WTC11 (cell line): ENCODE results near the gene MAD2L1. TPM values are rescaled to one million over a fixed set of nuclear protein-coding genes. Genes with fewer than 3 reads are reported as not detected.

Experiments used
- ATAC-seq: fragments of 200-7000 bp; cut with Tn5 transposase; 2 replicates; pipeline ENCODE4 v1.10.0; 2021; ENCODE audit warnings: mild to moderate bottlenecking, moderate library complexity
- CTCF ChIA-PET: fragments of 300-600 bp; sonication (Branson Sonifier 250); formaldehyde crosslinking; loops from one replicate; lab custom pipeline; 2021; ENCODE audit warnings: antibody characterized with exemption; lab: Charles Lee
- POLR2A ChIA-PET: fragments of 350-600 bp; sonication (Branson Sonifier 250); formaldehyde crosslinking; loops from one replicate; lab custom pipeline; 2021; ENCODE audit warnings: antibody characterized with exemption; lab: Charles Lee
- DNase-seq: peaks from one replicate; pipeline ENCODE4 v3.0.0; 2021; ENCODE audit warnings: low spot score
- H3K27ac Mint-ChIP-seq: 2 replicates; pipeline ENCODE4 v1.8.0; 2021; ENCODE audit warnings: mixed read lengths
- H3K27me3 Mint-ChIP-seq: 2 replicates; pipeline ENCODE4 v1.8.0; 2021; ENCODE audit warnings: low read depth, mild to moderate bottlenecking, moderate library complexity, mixed read lengths
- H3K36me3 Mint-ChIP-seq: 2 replicates; pipeline ENCODE4 v1.8.0; 2021; ENCODE audit warnings: mixed read lengths
- H3K4me1 Mint-ChIP-seq: 2 replicates; pipeline ENCODE4 v1.8.0; 2022; ENCODE audit warnings: mixed read lengths
- H3K4me3 Mint-ChIP-seq: 2 replicates; pipeline ENCODE4 v1.8.0; 2021; ENCODE audit warnings: mild to moderate bottlenecking, moderate library complexity, mixed read lengths
- H3K9me3 Mint-ChIP-seq: 2 replicates; pipeline ENCODE4 v1.8.0; 2021; ENCODE audit warnings: mixed read lengths
- ATF1 ChIP-seq: sonication (generic); formaldehyde crosslinking; IDR thresholded peaks from 2 replicates; pipeline ENCODE4 v1.8.1; 2023; ENCODE audit warnings: mild to moderate bottlenecking, moderate library complexity, missing genetic modification reagents
- GRHL2 ChIP-seq: fragments of 250-450 bp; sonication (Bioruptor Pico); IDR thresholded peaks from 2 replicates; pipeline ENCODE4 v1.8.0; 2022; ENCODE audit warnings: mild to moderate bottlenecking, moderate library complexity; ENCODE audit not compliant: insufficient replicate concordance, severe bottlenecking
- KAT7 ChIP-seq: sonication (generic); formaldehyde crosslinking; IDR thresholded peaks from 2 replicates; pipeline ENCODE4 v1.8.1; 2023; ENCODE audit warnings: missing genetic modification reagents, mild to moderate bottlenecking, borderline replicate concordance
- NFYB ChIP-seq: sonication (generic); formaldehyde crosslinking; conservative IDR thresholded peaks from 2 replicates; pipeline ENCODE4 v1.8.0; 2022; ENCODE audit warnings: low read depth, missing genetic modification reagents
- NR1H2 ChIP-seq: sonication (generic); formaldehyde crosslinking; IDR thresholded peaks from 2 replicates; pipeline ENCODE4 v1.9.0; 2021; ENCODE audit warnings: mild to moderate bottlenecking, moderate library complexity, missing genetic modification reagents
- NR2C2 ChIP-seq: sonication (generic); formaldehyde crosslinking; IDR thresholded peaks from 2 replicates; pipeline ENCODE4 v1.8.0; 2022; ENCODE audit warnings: mild to moderate bottlenecking, missing genetic modification reagents
- PRRX2 ChIP-seq: fragments of 250-450 bp; sonication (Bioruptor Pico); IDR thresholded peaks from 2 replicates; pipeline ENCODE4 v1.8.0; 2021; ENCODE audit warnings: mild to moderate bottlenecking
- RELA ChIP-seq: sonication (generic); formaldehyde crosslinking; IDR thresholded peaks from 2 replicates; pipeline ENCODE4 v1.8.1; 2022; ENCODE audit warnings: missing genetic modification reagents, mild to moderate bottlenecking, borderline replicate concordance
- TEAD1 ChIP-seq: sonication (generic); formaldehyde crosslinking; IDR thresholded peaks from 2 replicates; pipeline ENCODE4 v1.8.0; 2022; ENCODE audit warnings: mild to moderate bottlenecking, missing genetic modification reagents
- ZNF671 ChIP-seq: fragments of 250-450 bp; sonication (Bioruptor Pico); IDR thresholded peaks from 2 replicates; pipeline ENCODE4 v1.8.0; 2021; ENCODE audit warnings: mild to moderate bottlenecking
- total RNA-seq: library from RNA; stranded (reverse); gene quantifications from 3 replicates; pipeline ENCODE4 v1.2.3, GENCODE V29; 2021
- TF ChIP-seq, protein P1 (sequence below): sonication (generic); formaldehyde crosslinking; IDR thresholded peaks from 2 replicates; pipeline ENCODE4 v1.8.0; 2022; ENCODE audit warnings: mild to moderate bottlenecking, missing genetic modification reagents
- TF ChIP-seq, protein P2 (sequence below): sonication (generic); formaldehyde crosslinking; IDR thresholded peaks from 2 replicates; pipeline ENCODE4 v1.8.1; 2022; ENCODE audit warnings: missing genetic modification reagents, borderline replicate concordance
- TF ChIP-seq, protein P3 (sequence below): sonication (generic); formaldehyde crosslinking; IDR thresholded peaks from 2 replicates; pipeline ENCODE4 v1.8.1; 2023; ENCODE audit warnings: mild to moderate bottlenecking, missing genetic modification reagents, moderate library complexity
- TF ChIP-seq, protein P4 (sequence below): sonication (generic); formaldehyde crosslinking; conservative IDR thresholded peaks from 2 replicates; pipeline ENCODE4 v1.8.1; 2023; ENCODE audit warnings: mild to moderate bottlenecking, low read depth, missing genetic modification reagents, moderate library complexity
- TF ChIP-seq, protein P5 (sequence below): sonication (generic); formaldehyde crosslinking; IDR thresholded peaks from 2 replicates; pipeline ENCODE4 v1.8.0; 2023; ENCODE audit warnings: missing genetic modification reagents, mild to moderate bottlenecking, borderline replicate concordance
- TF ChIP-seq, protein P6 (sequence below): fragments of 200-600 bp; IDR thresholded peaks from 2 replicates; pipeline ENCODE4 v1.8.0; 2022; ENCODE audit warnings: antibody characterized with exemption

MAD2L1 gene
- total RNA-seq, 1 experiment from 2014 or later, result 81.2 TPM

DNA sequence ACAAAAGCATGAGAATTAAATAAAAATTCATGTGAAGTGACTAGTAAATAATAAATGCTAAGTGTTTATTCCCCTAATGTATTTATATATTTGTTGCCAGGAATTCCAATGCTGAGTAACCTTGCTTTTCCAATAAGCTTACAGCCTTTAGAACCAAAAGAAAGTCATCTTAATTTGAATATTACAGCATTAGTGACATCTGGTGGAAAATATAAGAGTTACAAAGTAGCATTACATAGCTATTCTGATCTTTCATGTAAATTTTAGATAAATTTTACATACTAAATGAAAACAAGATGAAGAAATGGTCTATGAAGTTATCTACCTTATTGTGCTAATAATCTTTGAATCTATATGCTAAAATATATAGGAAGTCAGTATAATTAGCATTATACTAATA, 10.4 kb downstream of the MAD2L1 start:
- ChIA-PET POLR2A (no interaction called here), CTCF (interaction anchor here (0.7 to 2.5 kb wide), 4 partner anchors 53 to 497 kb away, joined by 3 to 16 read pairs (median 4); partner anchors contain the start of gene PDE5A)
- ATAC-seq, result no peak
- Mint-ChIP-seq H3K4me3 (no peak overlapping the region), H3K27me3 (no peaks in the 10 kb centered on the region), H3K36me3 (peaks cover 34% of the 10 kb centered on the region), H3K9me3 (no peaks in the 10 kb centered on the region), H3K4me1 (peaks cover 6% of the 10 kb centered on the region), H3K27ac (no peak overlapping the region)
- no peak for DNase-seq
- TF ChIP-seq ATF1 (CRISPR knock-in tag) (no peak), RELA (no peak), PRRX2 (CRISPR knock-in tag) (no peak), ZNF671 (CRISPR knock-in tag) (no peak), TEAD1 (no peak), GRHL2 (no peak), NR2C2 (CRISPR knock-in tag) (no peak), NR1H2 (CRISPR knock-in tag) (no peak), NFYB (CRISPR knock-in tag) (no peak), KAT7 (CRISPR knock-in tag) (no peak)
- TF ChIP-seq, protein P1, sequence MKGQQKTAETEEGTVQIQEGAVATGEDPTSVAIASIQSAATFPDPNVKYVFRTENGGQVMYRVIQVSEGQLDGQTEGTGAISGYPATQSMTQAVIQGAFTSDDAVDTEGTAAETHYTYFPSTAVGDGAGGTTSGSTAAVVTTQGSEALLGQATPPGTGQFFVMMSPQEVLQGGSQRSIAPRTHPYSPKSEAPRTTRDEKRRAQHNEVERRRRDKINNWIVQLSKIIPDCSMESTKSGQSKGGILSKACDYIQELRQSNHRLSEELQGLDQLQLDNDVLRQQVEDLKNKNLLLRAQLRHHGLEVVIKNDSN (CRISPR knock-in tag), result no peak
- TF ChIP-seq, protein P2, sequence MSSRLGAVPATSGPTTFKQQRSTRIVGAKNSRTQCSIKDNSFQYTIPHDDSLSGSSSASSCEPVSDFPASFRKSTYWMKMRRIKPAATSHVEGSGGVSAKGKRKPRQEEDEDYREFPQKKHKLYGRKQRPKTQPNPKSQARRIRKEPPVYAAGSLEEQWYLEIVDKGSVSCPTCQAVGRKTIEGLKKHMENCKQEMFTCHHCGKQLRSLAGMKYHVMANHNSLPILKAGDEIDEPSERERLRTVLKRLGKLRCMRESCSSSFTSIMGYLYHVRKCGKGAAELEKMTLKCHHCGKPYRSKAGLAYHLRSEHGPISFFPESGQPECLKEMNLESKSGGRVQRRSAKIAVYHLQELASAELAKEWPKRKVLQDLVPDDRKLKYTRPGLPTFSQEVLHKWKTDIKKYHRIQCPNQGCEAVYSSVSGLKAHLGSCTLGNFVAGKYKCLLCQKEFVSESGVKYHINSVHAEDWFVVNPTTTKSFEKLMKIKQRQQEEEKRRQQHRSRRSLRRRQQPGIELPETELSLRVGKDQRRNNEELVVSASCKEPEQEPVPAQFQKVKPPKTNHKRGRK (CRISPR knock-in tag), result no peak
- TF ChIP-seq, protein P3, sequence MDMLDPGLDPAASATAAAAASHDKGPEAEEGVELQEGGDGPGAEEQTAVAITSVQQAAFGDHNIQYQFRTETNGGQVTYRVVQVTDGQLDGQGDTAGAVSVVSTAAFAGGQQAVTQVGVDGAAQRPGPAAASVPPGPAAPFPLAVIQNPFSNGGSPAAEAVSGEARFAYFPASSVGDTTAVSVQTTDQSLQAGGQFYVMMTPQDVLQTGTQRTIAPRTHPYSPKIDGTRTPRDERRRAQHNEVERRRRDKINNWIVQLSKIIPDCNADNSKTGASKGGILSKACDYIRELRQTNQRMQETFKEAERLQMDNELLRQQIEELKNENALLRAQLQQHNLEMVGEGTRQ (CRISPR knock-in tag), result no peak
- TF ChIP-seq, protein P4, sequence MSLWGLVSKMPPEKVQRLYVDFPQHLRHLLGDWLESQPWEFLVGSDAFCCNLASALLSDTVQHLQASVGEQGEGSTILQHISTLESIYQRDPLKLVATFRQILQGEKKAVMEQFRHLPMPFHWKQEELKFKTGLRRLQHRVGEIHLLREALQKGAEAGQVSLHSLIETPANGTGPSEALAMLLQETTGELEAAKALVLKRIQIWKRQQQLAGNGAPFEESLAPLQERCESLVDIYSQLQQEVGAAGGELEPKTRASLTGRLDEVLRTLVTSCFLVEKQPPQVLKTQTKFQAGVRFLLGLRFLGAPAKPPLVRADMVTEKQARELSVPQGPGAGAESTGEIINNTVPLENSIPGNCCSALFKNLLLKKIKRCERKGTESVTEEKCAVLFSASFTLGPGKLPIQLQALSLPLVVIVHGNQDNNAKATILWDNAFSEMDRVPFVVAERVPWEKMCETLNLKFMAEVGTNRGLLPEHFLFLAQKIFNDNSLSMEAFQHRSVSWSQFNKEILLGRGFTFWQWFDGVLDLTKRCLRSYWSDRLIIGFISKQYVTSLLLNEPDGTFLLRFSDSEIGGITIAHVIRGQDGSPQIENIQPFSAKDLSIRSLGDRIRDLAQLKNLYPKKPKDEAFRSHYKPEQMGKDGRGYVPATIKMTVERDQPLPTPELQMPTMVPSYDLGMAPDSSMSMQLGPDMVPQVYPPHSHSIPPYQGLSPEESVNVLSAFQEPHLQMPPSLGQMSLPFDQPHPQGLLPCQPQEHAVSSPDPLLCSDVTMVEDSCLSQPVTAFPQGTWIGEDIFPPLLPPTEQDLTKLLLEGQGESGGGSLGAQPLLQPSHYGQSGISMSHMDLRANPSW (CRISPR knock-in tag), result no peak
- TF ChIP-seq, protein P5, sequence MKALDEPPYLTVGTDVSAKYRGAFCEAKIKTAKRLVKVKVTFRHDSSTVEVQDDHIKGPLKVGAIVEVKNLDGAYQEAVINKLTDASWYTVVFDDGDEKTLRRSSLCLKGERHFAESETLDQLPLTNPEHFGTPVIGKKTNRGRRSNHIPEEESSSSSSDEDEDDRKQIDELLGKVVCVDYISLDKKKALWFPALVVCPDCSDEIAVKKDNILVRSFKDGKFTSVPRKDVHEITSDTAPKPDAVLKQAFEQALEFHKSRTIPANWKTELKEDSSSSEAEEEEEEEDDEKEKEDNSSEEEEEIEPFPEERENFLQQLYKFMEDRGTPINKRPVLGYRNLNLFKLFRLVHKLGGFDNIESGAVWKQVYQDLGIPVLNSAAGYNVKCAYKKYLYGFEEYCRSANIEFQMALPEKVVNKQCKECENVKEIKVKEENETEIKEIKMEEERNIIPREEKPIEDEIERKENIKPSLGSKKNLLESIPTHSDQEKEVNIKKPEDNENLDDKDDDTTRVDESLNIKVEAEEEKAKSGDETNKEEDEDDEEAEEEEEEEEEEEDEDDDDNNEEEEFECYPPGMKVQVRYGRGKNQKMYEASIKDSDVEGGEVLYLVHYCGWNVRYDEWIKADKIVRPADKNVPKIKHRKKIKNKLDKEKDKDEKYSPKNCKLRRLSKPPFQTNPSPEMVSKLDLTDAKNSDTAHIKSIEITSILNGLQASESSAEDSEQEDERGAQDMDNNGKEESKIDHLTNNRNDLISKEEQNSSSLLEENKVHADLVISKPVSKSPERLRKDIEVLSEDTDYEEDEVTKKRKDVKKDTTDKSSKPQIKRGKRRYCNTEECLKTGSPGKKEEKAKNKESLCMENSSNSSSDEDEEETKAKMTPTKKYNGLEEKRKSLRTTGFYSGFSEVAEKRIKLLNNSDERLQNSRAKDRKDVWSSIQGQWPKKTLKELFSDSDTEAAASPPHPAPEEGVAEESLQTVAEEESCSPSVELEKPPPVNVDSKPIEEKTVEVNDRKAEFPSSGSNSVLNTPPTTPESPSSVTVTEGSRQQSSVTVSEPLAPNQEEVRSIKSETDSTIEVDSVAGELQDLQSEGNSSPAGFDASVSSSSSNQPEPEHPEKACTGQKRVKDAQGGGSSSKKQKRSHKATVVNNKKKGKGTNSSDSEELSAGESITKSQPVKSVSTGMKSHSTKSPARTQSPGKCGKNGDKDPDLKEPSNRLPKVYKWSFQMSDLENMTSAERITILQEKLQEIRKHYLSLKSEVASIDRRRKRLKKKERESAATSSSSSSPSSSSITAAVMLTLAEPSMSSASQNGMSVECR (CRISPR knock-in tag), result no peak
- TF ChIP-seq, protein P6, sequence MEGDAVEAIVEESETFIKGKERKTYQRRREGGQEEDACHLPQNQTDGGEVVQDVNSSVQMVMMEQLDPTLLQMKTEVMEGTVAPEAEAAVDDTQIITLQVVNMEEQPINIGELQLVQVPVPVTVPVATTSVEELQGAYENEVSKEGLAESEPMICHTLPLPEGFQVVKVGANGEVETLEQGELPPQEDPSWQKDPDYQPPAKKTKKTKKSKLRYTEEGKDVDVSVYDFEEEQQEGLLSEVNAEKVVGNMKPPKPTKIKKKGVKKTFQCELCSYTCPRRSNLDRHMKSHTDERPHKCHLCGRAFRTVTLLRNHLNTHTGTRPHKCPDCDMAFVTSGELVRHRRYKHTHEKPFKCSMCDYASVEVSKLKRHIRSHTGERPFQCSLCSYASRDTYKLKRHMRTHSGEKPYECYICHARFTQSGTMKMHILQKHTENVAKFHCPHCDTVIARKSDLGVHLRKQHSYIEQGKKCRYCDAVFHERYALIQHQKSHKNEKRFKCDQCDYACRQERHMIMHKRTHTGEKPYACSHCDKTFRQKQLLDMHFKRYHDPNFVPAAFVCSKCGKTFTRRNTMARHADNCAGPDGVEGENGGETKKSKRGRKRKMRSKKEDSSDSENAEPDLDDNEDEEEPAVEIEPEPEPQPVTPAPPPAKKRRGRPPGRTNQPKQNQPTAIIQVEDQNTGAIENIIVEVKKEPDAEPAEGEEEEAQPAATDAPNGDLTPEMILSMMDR, result no peak
